Activated CD8-positive, alpha-beta memory T cell treated with anti-CD3 and anti-CD28 coated beads, Interleukin-2, amount 50 U/mL, for 24 hours (primary cell): Measurements from ENCODE around the gene NR2F1-AS1.
"Not testable (repeated sequence)": the region's sequence is repeated elsewhere in the genome, so short reads cannot be mapped to it uniquely, and the experiment has no call there.

Experiments used
- DNase-seq: peaks from one replicate; pipeline ENCODE4 v3.0.0-alpha.2; 2020; ENCODE audit errors: extremely low read depth

Gene NR2F1-AS1

DNA sequence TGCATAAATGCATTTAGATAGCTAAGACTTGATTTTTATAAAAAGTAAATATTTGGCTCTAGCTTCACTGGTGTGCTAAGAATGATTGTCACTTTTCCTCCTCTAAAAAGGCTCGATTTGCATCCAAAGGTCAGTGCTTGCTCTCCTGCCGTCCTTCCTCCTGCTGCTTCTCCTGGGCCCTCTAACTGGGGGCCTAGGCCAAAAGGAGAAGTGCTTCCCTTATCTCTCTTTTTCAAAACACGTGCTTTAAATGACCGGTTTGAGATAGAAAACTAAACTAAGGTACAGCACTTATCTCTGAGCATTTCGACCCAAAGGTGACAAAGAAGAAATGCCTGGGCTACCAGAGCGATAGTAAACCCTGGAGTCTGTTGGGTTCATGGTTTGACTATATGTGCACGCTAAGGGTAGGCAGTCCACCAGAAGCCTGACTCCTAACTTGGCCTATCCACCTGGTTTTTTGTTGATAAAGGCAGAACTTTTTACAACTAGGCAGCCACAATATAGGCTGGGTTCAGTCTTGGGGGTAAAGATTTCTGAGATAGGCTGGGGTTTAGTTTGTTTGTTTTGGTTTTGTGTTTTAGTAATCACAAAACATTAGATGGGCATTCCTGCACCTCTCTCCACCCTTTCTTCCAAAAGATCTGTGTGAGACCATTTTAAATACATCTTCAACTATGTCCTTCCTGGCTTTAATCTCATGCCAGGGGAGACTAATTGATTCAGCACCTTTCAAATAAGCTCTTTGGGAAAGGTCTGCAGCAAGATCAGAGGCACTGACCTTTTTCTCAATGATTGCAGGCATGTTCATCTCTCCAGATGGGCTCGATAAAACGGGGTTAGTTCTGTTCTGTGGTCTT, 3.8 kb downstream of the NR2F1-AS1 start:
- no peak for DNase-seq

GRCh38 chr5:93575461-93576414, 5.3 kb downstream of the NR2F1-AS1 start:
- no peak for DNase-seq

DNA sequence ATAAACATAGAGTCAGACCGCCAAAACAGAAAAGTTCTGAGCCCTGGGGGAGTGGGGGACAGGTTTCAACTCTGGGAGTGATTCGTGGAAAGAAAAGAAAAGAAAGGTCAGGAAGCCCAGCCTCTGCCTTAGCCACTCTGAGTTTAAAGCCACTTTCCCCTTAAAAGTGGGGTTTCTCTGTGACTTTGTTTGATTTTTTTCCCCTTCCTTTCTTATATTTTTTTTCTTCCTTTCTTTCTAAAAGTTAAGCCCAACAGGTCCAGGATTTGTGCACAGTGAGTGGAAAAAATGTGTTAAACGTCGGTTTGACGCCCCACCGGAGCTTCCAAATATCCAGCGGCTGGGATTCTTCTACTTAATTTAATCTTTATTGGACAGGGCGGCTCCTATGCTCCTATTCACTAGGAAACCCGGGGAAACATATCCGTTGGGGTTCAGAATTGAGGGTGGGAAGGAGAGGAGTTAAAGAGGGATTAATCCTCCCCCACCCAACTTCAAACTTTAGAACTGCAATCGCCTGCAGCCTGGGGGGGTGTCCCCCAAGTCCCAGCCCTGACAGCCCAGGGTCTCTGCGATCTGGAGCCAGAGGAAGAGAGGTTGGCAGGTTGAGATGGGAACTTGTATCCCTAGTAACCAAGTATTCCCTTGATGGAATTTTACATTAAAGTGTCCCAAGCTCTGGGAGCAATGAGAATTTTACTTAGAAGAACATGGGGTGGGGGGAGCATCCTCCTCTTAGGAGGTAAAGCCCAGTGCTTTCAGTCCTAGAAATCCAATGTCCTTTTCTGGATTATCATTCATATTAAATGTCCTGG, 6.3 kb downstream of the NR2F1-AS1 start:
- DNase-seq = no peak

- DNase-seq = no peak
Measured at GRCh38 chr5:93573354-93574351, 7.4 kb downstream of the NR2F1-AS1 start.

GRCh38 chr5:93572608-93573353, 8.2 kb downstream of the NR2F1-AS1 start:
- DNase-seq = no peak

DNA sequence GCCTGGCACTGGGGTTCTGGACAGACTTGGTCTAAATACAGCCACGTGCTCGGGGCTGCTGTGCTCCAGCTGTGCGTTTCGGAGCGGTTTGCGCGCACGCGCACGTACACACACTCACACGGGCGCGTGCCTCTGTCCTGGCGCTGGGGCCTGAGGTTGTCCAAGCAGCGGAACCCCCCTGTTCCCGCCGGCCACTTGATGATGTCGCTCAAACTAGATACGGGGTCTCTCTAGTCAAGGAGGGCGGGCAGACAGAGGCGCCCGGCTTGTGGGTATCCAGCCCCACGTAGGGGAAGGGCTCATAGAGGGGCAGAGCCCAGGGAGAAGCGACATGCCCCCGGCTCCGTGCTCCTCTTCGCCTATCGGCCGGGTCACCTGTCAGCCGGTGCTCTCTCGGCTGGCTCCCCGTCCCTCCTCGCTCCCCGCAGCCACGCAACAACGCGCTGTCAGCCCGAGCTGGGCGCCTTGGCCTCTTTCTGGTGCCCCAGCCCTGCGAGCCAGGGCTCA, 8.9 kb downstream of the NR2F1-AS1 start:
- no peak for DNase-seq

GRCh38 chr5:93571114-93571949, 9.7 kb downstream of the NR2F1-AS1 start:
- DNase-seq = no peak

GRCh38 chr5:93570294-93571113, 10.5 kb downstream of the NR2F1-AS1 start:
- DNase-seq = no peak

- DNase-seq = no peak
Measured at GRCh38 chr5:93569300-93570160, 11.5 kb downstream of the NR2F1-AS1 start.

DNA sequence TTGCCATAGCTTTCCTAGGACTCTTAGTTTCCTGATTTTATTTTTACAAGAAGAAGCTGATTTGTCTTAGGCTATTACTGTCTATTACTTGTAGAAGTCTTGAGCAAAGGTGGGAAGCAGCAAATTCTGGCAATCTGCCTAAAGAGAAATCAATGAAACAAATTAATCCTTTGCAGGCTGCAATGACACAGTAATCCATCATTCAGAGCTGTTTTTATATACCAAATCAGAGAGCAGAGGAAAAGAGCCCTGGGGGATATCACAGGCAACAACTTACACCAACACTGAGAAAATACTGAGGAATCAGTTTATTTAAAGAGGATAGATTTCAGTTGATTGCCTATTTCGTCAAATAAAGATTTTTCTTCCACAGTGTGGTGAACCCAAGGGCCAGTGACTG, 13.6 kb downstream of the NR2F1-AS1 start:
- DNase-seq = no peak

- DNase-seq = no peak
Measured at GRCh38 chr5:93566091-93566490, 14.9 kb downstream of the NR2F1-AS1 start.

DNA sequence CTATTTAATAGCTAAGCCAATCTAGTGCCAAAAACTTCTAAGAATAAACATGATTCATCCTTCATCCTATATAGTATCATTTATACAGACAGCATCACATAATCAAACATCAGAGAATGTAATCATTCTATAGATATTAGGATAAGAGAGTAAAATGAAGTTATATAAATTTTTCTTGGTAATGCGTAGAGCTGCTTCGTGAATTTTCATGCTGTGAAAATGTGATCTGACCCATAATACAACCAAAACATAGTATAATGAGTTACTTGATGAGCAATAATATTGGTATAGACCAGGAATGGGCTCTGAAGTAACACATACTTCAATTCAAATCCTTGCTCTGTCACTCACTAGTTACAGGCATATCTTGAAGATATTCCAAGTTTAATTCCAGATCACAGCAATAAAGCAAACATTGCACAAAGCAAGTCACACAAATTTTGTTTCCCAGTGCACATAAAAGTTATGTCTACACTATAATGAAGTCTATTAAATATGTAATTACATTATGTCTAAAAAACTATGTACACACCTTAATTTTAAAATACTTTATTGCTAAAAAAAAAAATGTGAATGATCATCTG, 23.9 kb downstream of the NR2F1-AS1 start:
- DNase-seq = no peak

DNA sequence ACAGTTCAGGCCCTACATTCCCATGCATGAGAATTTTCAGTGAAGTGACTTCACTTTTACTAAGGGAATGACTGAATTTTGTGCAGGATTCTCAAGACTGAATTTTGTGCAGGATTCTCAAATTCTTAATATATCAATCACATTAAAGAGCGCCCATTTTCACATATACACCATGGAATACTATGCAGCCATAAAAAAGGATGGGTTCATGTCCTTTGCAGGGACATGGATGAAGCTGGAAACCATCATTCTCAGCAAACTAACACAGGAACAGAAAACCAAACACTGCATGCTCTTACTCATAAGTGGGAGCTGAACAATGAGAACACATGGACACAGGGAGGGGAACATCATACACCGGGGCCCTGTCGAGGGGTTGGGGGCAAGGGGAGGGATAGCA, 31.4 kb downstream of the NR2F1-AS1 start:
- not testable (repeated sequence) for DNase-seq

- no peak for DNase-seq
Measured at GRCh38 chr5:93545872-93546271, 35.1 kb downstream of the NR2F1-AS1 start.

DNA sequence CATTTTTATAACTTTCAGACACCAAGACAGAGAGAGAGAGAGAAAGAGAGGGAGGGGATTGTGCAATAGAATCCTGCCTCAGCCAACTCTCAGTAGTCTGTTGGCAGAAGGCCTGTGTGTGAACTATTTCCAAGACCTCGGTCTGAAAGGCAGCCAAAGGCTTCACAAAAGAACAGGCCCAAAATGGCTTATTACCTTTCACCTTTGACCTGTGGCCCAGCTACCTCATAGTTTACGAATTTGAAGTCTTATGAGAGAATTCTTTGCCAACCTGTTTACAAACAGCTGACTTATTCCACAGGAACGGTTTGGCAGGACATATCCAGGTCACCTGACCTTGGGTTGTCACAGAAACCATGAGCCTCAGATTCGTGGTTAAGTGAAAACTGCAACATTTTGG, 48.6 kb downstream of the NR2F1-AS1 start:
- no peak for DNase-seq

GRCh38 chr5:93521815-93522214, 59.2 kb downstream of the NR2F1-AS1 start:
- DNase-seq = not testable (repeated sequence)
